Endodermal cell (in vitro differentiated cells): ENCODE measurements around the gene PLS3. TPM values are rescaled to one million over a fixed set of nuclear protein-coding genes. Genes with fewer than 3 reads are reported as not detected.

Experiments
- DNase-seq: peaks from one replicate; pipeline ENCODE4 v3.0.0-alpha.2; 2017
- H3K27ac ChIP-seq: 2 replicates; pipeline ENCODE4 v1.5.1; 2013; ENCODE audit warnings: mild to moderate bottlenecking, low read depth, low read length, moderate library complexity
- H3K27me3 ChIP-seq: 2 replicates; pipeline ENCODE4 v1.6.1; 2013; ENCODE audit warnings: mild to moderate bottlenecking, low read length, moderate library complexity; ENCODE audit not compliant: insufficient read depth, control insufficient read depth, poor library complexity, severe bottlenecking
- H3K36me3 ChIP-seq: 2 replicates; pipeline ENCODE4 v1.7.0; 2013; ENCODE audit warnings: mild to moderate bottlenecking, low read length, moderate library complexity; ENCODE audit not compliant: control insufficient read depth, insufficient read depth
- H3K4me1 ChIP-seq: one replicate; pipeline ENCODE4 v1.7.0; 2013; ENCODE audit warnings: low read length; ENCODE audit not compliant: control insufficient read depth, insufficient read depth
- H3K4me3 ChIP-seq: 2 replicates; pipeline ENCODE4 v1.5.1; 2013; ENCODE audit warnings: mild to moderate bottlenecking, low read length, moderate library complexity
- H3K9ac ChIP-seq: 2 replicates; pipeline ENCODE4 v1.6.1; 2013; ENCODE audit warnings: mild to moderate bottlenecking, low read length, moderate library complexity; ENCODE audit not compliant: poor library complexity, severe bottlenecking; ENCODE audit errors: extremely low read depth
- H3K9me3 ChIP-seq: 2 replicates; pipeline ENCODE4 v1.6.1; 2013; ENCODE audit warnings: mild to moderate bottlenecking, low read length, moderate library complexity; ENCODE audit not compliant: control insufficient read depth
- H3K27ac Mint-ChIP-seq: 2 replicates; pipeline ENCODE4 v1.8.0; 2020; ENCODE audit warnings: mixed read lengths
- H3K27me3 Mint-ChIP-seq: 2 replicates; pipeline ENCODE4 v1.8.0; 2021; ENCODE audit warnings: mild to moderate bottlenecking, mixed read lengths; ENCODE audit not compliant: insufficient read depth
- H3K36me3 Mint-ChIP-seq: 2 replicates; pipeline ENCODE4 v1.8.0; 2020; ENCODE audit warnings: low read depth, mixed read lengths
- H3K4me1 Mint-ChIP-seq: 2 replicates; pipeline ENCODE4 v1.8.0; 2020; ENCODE audit warnings: mixed read lengths
- H3K4me3 Mint-ChIP-seq: 2 replicates; pipeline ENCODE4 v1.8.0; 2020; ENCODE audit warnings: mild to moderate bottlenecking, moderate library complexity, mixed read lengths
- H3K9me3 Mint-ChIP-seq: 2 replicates; pipeline ENCODE4 v1.8.0; 2020; ENCODE audit warnings: mild to moderate bottlenecking, mixed read lengths
- CTCF ChIP-seq: fragments of 200-600 bp; sonication (generic); conservative IDR thresholded peaks from 2 replicates; pipeline ENCODE4 v1.5.0; 2021; ENCODE audit warnings: antibody characterized with exemption, mild to moderate bottlenecking
- WGBS, 2 experiments: methylation state at CpG; one replicate each; pipeline versions ENCODE4 v1.1.5 to v1.1.7; 2013; ENCODE audit warnings: missing lambda C conversion rate in 2 of 2, mixed read lengths in 1 of 2; ENCODE audit not compliant: insufficient coverage in 1 of 2, insufficient read length in 1 of 2; 5-methylcytosine and 5-hydroxymethylcytosine counted together
- total RNA-seq, 2 donors: library from RNA; stranded (reverse); fragmentation: NEBNext Ultra II Directional in 1 of 2; extraction: Animal tissue kit (Norgen Biotek cat#: 25700) in 1 of 2; gene quantifications; 2 replicates in 1 of 2; 3 replicates in 1 of 2; pipeline ENCODE4 v1.2.1, GENCODE V29; 2021

PLS3 gene
- total RNA-seq, 2 donors from 2014 or later: 81.6 to 179 TPM

- H3K9ac ChIP-seq: no peak overlapping the region
- peaks cover 7% of the 10 kb centered on the region for H3K36me3 ChIP-seq
- no peak for TF ChIP-seq CTCF
- Mint-ChIP-seq H3K27ac (no peak overlapping the region), H3K4me1 (peaks cover 26% of the 10 kb centered on the region), H3K9me3 (no peaks in the 10 kb centered on the region), H3K27me3 (peaks cover 13% of the 10 kb centered on the region), H3K4me3 (no peak overlapping the region), H3K36me3 (peaks cover 21% of the 10 kb centered on the region)
- DNase-seq: no peak
- H3K4me1 ChIP-seq: no peaks in the 10 kb centered on the region
- H3K27me3 ChIP-seq: peaks cover 26% of the 10 kb centered on the region
- H3K27ac ChIP-seq: no peak overlapping the region
- H3K9me3 ChIP-seq: no peaks in the 10 kb centered on the region
- WGBS, 2 experiments: no CpG with 5 or more reads among the region's 1 CpG
- no peak overlapping the region for H3K4me3 ChIP-seq
These were observed 63.9 kb downstream of the PLS3 start for GRCh38 chrX:115624916-115625315.

- Mint-ChIP-seq H3K4me3 (no peak overlapping the region), H3K27ac (peak overlapping the region; percentile 32)
These were observed 64.8 kb downstream of the PLS3 start for GRCh38 chrX:115625572-115626301.

GRCh38 chrX:115630204-115630603 is 69.2 kb downstream of the PLS3 start:
- WGBS, 2 experiments: 93% methylated on average over 2 of the region's 2 CpGs; no CpG with 5 or more reads in 1 of the 2 experiments
- peaks cover 14% of the 10 kb centered on the region for H3K36me3 ChIP-seq
- H3K27ac Mint-ChIP-seq: no peak overlapping the region

More at GRCh38 chrX:115625572-115626301, 64.8 kb downstream of the PLS3 start:
- no peak for TF ChIP-seq CTCF
- Histone ChIP-seq H3K27me3 (peaks cover 26% of the 10 kb centered on the region), H3K27ac (no peak overlapping the region), H3K9me3 (no peaks in the 10 kb centered on the region), H3K4me3 (no peak overlapping the region), H3K9ac (no peak overlapping the region), H3K36me3 (peaks cover 13% of the 10 kb centered on the region), H3K4me1 (no peaks in the 10 kb centered on the region)
- no peak for DNase-seq
- peaks cover 13% of the 10 kb centered on the region for H3K27me3 Mint-ChIP-seq
- WGBS, 2 experiments: 57% methylated on average over 4 of the region's 6 CpGs; no CpG with 5 or more reads in 1 of the 2 experiments
- H3K4me1 Mint-ChIP-seq: peaks cover 26% of the 10 kb centered on the region
- H3K36me3 Mint-ChIP-seq: peaks cover 23% of the 10 kb centered on the region
- no peaks in the 10 kb centered on the region for H3K9me3 Mint-ChIP-seq

More at GRCh38 chrX:115630204-115630603, 69.2 kb downstream of the PLS3 start:
- Histone ChIP-seq H3K27me3 (peaks cover 15% of the 10 kb centered on the region), H3K9me3 (no peaks in the 10 kb centered on the region), H3K4me3 (no peak overlapping the region), H3K4me1 (no peaks in the 10 kb centered on the region), H3K9ac (no peak overlapping the region), H3K27ac (no peak overlapping the region)
- Mint-ChIP-seq H3K36me3 (peaks cover 39% of the 10 kb centered on the region), H3K27me3 (peaks cover 11% of the 10 kb centered on the region), H3K4me1 (peaks cover 7% of the 10 kb centered on the region), H3K4me3 (no peak overlapping the region), H3K9me3 (no peaks in the 10 kb centered on the region)
- DNase-seq: no peak
- TF ChIP-seq CTCF: no peak
